ENCODE data around the gene CRKL.

DNA sequence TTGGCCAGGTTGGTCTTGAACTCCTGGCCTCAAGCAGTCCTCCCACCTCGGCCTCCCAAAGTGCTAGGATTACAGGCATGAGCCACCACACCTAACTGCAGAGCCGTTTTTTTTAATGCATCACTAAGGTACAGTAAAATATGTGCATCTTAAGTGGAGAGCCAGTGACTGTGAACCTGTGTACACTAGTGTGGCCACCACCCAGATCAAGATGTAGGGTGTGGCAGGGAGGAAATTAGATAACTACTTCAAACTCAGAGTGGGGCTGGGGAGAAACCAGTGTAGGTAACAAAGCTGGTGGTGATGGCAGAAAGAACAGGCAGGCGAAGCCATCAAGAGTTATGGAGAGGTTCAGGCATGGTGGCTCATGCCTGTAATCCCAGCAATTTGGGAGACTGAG, 44.0 kb upstream of the CRKL start:
- TF ChIP-seq, protein P1, sequence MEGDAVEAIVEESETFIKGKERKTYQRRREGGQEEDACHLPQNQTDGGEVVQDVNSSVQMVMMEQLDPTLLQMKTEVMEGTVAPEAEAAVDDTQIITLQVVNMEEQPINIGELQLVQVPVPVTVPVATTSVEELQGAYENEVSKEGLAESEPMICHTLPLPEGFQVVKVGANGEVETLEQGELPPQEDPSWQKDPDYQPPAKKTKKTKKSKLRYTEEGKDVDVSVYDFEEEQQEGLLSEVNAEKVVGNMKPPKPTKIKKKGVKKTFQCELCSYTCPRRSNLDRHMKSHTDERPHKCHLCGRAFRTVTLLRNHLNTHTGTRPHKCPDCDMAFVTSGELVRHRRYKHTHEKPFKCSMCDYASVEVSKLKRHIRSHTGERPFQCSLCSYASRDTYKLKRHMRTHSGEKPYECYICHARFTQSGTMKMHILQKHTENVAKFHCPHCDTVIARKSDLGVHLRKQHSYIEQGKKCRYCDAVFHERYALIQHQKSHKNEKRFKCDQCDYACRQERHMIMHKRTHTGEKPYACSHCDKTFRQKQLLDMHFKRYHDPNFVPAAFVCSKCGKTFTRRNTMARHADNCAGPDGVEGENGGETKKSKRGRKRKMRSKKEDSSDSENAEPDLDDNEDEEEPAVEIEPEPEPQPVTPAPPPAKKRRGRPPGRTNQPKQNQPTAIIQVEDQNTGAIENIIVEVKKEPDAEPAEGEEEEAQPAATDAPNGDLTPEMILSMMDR (conservative IDR thresholded peaks at IDR 0.05; ENCODE audit: low read depth, low read length), result no peak
- no peak for TF ChIP-seq EZH2phosphoT487 (IDR thresholded peaks at IDR 0.05; ENCODE audit: borderline replicate concordance, low read length)
